GM23248 (cell line): ENCODE measurements around the gene HEATR9. TPM values are rescaled to one million over a fixed set of nuclear protein-coding genes. Genes with fewer than 3 reads are reported as not detected.
A peak's percentile ranks its signal among the peaks of the same experiment; 100 is the strongest.

Source experiments
- DNase-seq: peaks from one replicate; pipeline ENCODE4 v3.0.0-alpha.2; 2015
- H2AFZ ChIP-seq: fragments of 200-600 bp; sonication (generic); 2 replicates; pipeline ENCODE4 v1.6.1; 2016; ENCODE audit warnings: antibody characterized with exemption
- H3F3A ChIP-seq: fragments of 200-600 bp; sonication (generic); 2 replicates; pipeline ENCODE4 v1.6.1; 2016; ENCODE audit warnings: mild to moderate bottlenecking, antibody characterized with exemption, mixed run types; ENCODE audit not compliant: insufficient read depth
- H3K27ac ChIP-seq: fragments of 200-600 bp; sonication (generic); 2 replicates; pipeline ENCODE4 v1.5.1; 2016; ENCODE audit warnings: mild to moderate bottlenecking
- H3K27me3 ChIP-seq: fragments of 200-600 bp; sonication (generic); replicated peaks from 2 replicates; pipeline ENCODE4 v1.6.1; 2016; ENCODE audit warnings: mild to moderate bottlenecking; ENCODE audit not compliant: insufficient read depth
- H3K36me3 ChIP-seq: fragments of 200-600 bp; sonication (generic); 2 replicates; pipeline ENCODE4 v1.6.1; 2016; ENCODE audit warnings: low read depth, mild to moderate bottlenecking
- H3K4me1 ChIP-seq: fragments of 200-600 bp; sonication (generic); 2 replicates; pipeline ENCODE4 v1.6.1; 2016; ENCODE audit warnings: mild to moderate bottlenecking; ENCODE audit not compliant: insufficient read depth
- H3K4me2 ChIP-seq: fragments of 200-600 bp; sonication (generic); one replicate; pipeline ENCODE4 v1.6.1; 2016; ENCODE audit warnings: mild to moderate bottlenecking; ENCODE audit not compliant: unreplicated experiment
- H3K4me3 ChIP-seq: fragments of 200-600 bp; sonication (generic); 2 replicates; pipeline ENCODE4 v1.5.1; 2016; ENCODE audit warnings: mild to moderate bottlenecking
- H3K79me2 ChIP-seq: fragments of 200-600 bp; sonication (generic); 2 replicates; pipeline ENCODE4 v1.6.1; 2016; ENCODE audit warnings: mild to moderate bottlenecking; ENCODE audit not compliant: insufficient read depth
- H3K9ac ChIP-seq: fragments of 200-600 bp; sonication (generic); 2 replicates; pipeline ENCODE4 v1.6.1; 2016; ENCODE audit warnings: mild to moderate bottlenecking
- H3K9me2 ChIP-seq: fragments of 200-600 bp; sonication (generic); 2 replicates; pipeline ENCODE4 v1.6.1; 2016; ENCODE audit warnings: mixed run types, mild to moderate bottlenecking, moderate library complexity; ENCODE audit not compliant: insufficient read depth
- H3K9me3 ChIP-seq: fragments of 200-600 bp; sonication (generic); one replicate; pipeline ENCODE4 v1.6.1; 2017; ENCODE audit warnings: low read depth
- H4K20me1 ChIP-seq: fragments of 200-600 bp; sonication (generic); 2 replicates; pipeline ENCODE4 v1.6.0; 2016; ENCODE audit not compliant: insufficient read depth
- EZH2 ChIP-seq: fragments of 200-600 bp; sonication (generic); IDR thresholded peaks from 2 replicates; pipeline ENCODE4 v1.6.1; 2018; ENCODE audit warnings: antibody characterized with exemption, mild to moderate bottlenecking; ENCODE audit not compliant: insufficient read depth, poor library complexity, severe bottlenecking
- EZH2phosphoT487 ChIP-seq: fragments of 200-600 bp; sonication (generic); IDR thresholded peaks from 2 replicates; pipeline ENCODE4 v1.6.1; 2018; ENCODE audit warnings: antibody characterized with exemption, moderate library complexity, mild to moderate bottlenecking, low read depth; ENCODE audit not compliant: insufficient read depth
- WGBS, 2 experiments: methylation state at CpG; one replicate each; pipeline ENCODE4 v1.1.6; 2015 to 2017; ENCODE audit warnings: low lambda C conversion rate in 2 of 2, low coverage in 1 of 2; ENCODE audit errors: missing lambda C conversion rate in 2 of 2; 5-methylcytosine and 5-hydroxymethylcytosine counted together
- in situ Hi-C: fragments of 300-500 bp; cut with MboI; formaldehyde crosslinking; loops from 2 replicates; pipeline ENCODE4 v1.15.0; 2020
- polyA plus RNA-seq: library from polyadenylated mRNA; unstranded; fragments of >200 nt; fragmentation: Nextera tagmentation; extraction: Ambion mirVana; gene quantifications from 2 replicates; pipeline ENCODE4 v1.2.1, GENCODE V29; 2016
- total RNA-seq: library from RNA; depleted of rRNA; stranded (reverse); fragments of >200 nt; shearing (Covaris generic); gene quantifications from 2 replicates; pipeline ENCODE4 v1.2.3, GENCODE V29; 2014

Gene HEATR9
- total and polyA plus RNA-seq, 2 experiments from 2014 or later: not detected

GRCh38 chr17:35891269-35891668 lies 22.6 kb upstream of the HEATR9 start:
- Histone ChIP-seq H3K36me3 (no peaks in the 10 kb centered on the region), H3K9me2 (no peaks in the 10 kb centered on the region), H3K9ac (no peak overlapping the region), H3K79me2 (no peaks in the 10 kb centered on the region), H2AFZ (no peak overlapping the region), H3K4me2 (no peak overlapping the region), H3K27ac (no peak overlapping the region), H4K20me1 (no peaks in the 10 kb centered on the region), H3F3A (no peaks in the 10 kb centered on the region), H3K9me3 (no peaks in the 10 kb centered on the region), H3K4me3 (no peak overlapping the region), H3K27me3 (no peaks in the 10 kb centered on the region), H3K4me1 (no peaks in the 10 kb centered on the region; the same call in 1 of the 2 replicates)
- no peak for TF ChIP-seq EZH2phosphoT487
- TF ChIP-seq EZH2: no peak
- in situ Hi-C loops: no loop called here
- DNase-seq: no peak
- 64 to 69% methylated on average over 4 of the region's 4 CpGs for WGBS, 2 experiments

- no peaks in the 10 kb centered on the region for H3K9me2 ChIP-seq
- H4K20me1 ChIP-seq: no peaks in the 10 kb centered on the region
- no peak overlapping the region for H3K27ac ChIP-seq
- no peak overlapping the region for H3K9ac ChIP-seq
- H3K4me3 ChIP-seq: no peak overlapping the region
- no peak overlapping the region for H3K4me2 ChIP-seq
- no peaks in the 10 kb centered on the region; the same call in 1 of the 2 replicates for H3K4me1 ChIP-seq
- in situ Hi-C loops: no loop called here
- H3K79me2 ChIP-seq: no peaks in the 10 kb centered on the region
- 8 to 10% methylated on average over 4 of the region's 4 CpGs for WGBS, 2 experiments
- no peak for TF ChIP-seq EZH2phosphoT487
- TF ChIP-seq EZH2: no peak
- H3F3A ChIP-seq: no peaks in the 10 kb centered on the region
- no peak overlapping the region for H2AFZ ChIP-seq
- no peaks in the 10 kb centered on the region for H3K9me3 ChIP-seq
- no peaks in the 10 kb centered on the region for H3K36me3 ChIP-seq
- no peaks in the 10 kb centered on the region for H3K27me3 ChIP-seq
- no peak for DNase-seq
Measured at GRCh38 chr17:35890774-35891155, 22.1 kb upstream of the HEATR9 start.

GRCh38 chr17:35889818-35890773 lies 21.4 kb upstream of the HEATR9 start:
- no peaks in the 10 kb centered on the region for H3K4me1 ChIP-seq
- in situ Hi-C loops: no loop called here
- H3K4me2 ChIP-seq: no peak overlapping the region
- H3K27me3 ChIP-seq: no peaks in the 10 kb centered on the region
- no peak overlapping the region for H3K9ac ChIP-seq
- H3K79me2 ChIP-seq: no peaks in the 10 kb centered on the region
- H3K36me3 ChIP-seq: no peaks in the 10 kb centered on the region
- no peaks in the 10 kb centered on the region for H3K9me3 ChIP-seq
- peak; percentile 39 for DNase-seq
- no peaks in the 10 kb centered on the region for H4K20me1 ChIP-seq
- no peak overlapping the region for H3K27ac ChIP-seq
- WGBS, 2 experiments: 45 to 59% methylated on average over 2 of the region's 2 CpGs
- H3K4me3 ChIP-seq: no peak overlapping the region
- TF ChIP-seq EZH2phosphoT487 (no peak), EZH2 (no peak)
- H3K9me2 ChIP-seq: no peaks in the 10 kb centered on the region
- no peaks in the 10 kb centered on the region for H3F3A ChIP-seq
- H2AFZ ChIP-seq: no peak overlapping the region

- Histone ChIP-seq H3K9me3 (no peaks in the 10 kb centered on the region), H4K20me1 (no peaks in the 10 kb centered on the region), H3K36me3 (no peaks in the 10 kb centered on the region), H3K79me2 (no peaks in the 10 kb centered on the region), H3K4me1 (no peaks in the 10 kb centered on the region), H3K27ac (no peak overlapping the region), H3K4me3 (no peak overlapping the region), H3K9me2 (no peaks in the 10 kb centered on the region), H3K27me3 (no peaks in the 10 kb centered on the region), H2AFZ (no peak overlapping the region), H3K4me2 (no peak overlapping the region), H3F3A (no peaks in the 10 kb centered on the region), H3K9ac (no peak overlapping the region)
- in situ Hi-C loops: no loop called here
- TF ChIP-seq EZH2 (no peak), EZH2phosphoT487 (no peak)
- no peak for DNase-seq
- 65 to 86% methylated on average over 2 of the region's 2 CpGs for WGBS, 2 experiments
Measured at GRCh38 chr17:35889241-35889640, 20.6 kb upstream of the HEATR9 start.
